HepG2 (cell line): ENCODE data around the gene TMEM240. TPM values are rescaled to one million over a fixed set of nuclear protein-coding genes. Genes with fewer than 3 reads are reported as not detected.

Experiments
- ATAC-seq: fragments of 200-7000 bp; cut with Tn5 transposase; 3 replicates; pipeline ENCODE4 v1.9.1; 2020; ENCODE audit warnings: mild to moderate bottlenecking, moderate library complexity
- BruUV-seq: library from RNA; stranded (reverse); fragments of 400-500 nt; replicated peaks from 2 replicates; lab custom pipeline; 2021; lab: Mats Ljungman, UMichigan
- CTCF ChIA-PET: fragments of 300-600 bp; formaldehyde crosslinking; extraction: SDS; loops from one replicate; lab custom pipeline; 2021; ENCODE audit warnings: low total read pairs, inconsistent platforms, low intra/inter-chr PET ratio; lab: Yijun Ruan, JAX
- POLR2A ChIA-PET: fragments of 350-600 bp; sonication (Branson Sonifier 250); formaldehyde crosslinking; loops from one replicate; lab custom pipeline; 2020; ENCODE audit warnings: antibody characterized with exemption, inconsistent platforms; lab: Yijun Ruan, JAX
- DNase-seq: peaks from one replicate; pipeline ENCODE4 v3.0.0-alpha.2; 2015; ENCODE audit warnings: low spot score
- FAIRE-seq: peaks from 3 replicates; lab custom pipeline; 2011; peaks lifted over from hg19 to GRCh38; lab: Jason Lieb, UNC
- H2AFZ ChIP-seq: one replicate; pipeline ENCODE4 v1.6.1; 2011; ENCODE audit warnings: low read length, inconsistent platforms
- H3K27ac ChIP-seq: fragments of 300-600 bp; 3 replicates; pipeline ENCODE4 v1.8.0; 2011; ENCODE audit warnings: mixed run types, mild to moderate bottlenecking, mixed read lengths, low read length, inconsistent platforms; ENCODE audit not compliant: insufficient read depth; ENCODE audit errors: extremely low read length
- H3K27me3 ChIP-seq, 2 experiments: fragments of 200-600 bp in 1 of 2; 2 replicates in 1 of 2; 3 replicates in 1 of 2; pipeline versions ENCODE4 v1.6.0 to v1.8.0; 2011; ENCODE audit warnings: low read length in 2 of 2, mild to moderate bottlenecking in 2 of 2, moderate library complexity in 2 of 2, inconsistent platforms in 1 of 2; ENCODE audit not compliant: insufficient read depth in 2 of 2, control insufficient read depth in 1 of 2
- H3K36me3 ChIP-seq, 2 experiments: fragments of 200-600 bp in 1 of 2; replicated peaks in 1 of 2; 2 replicates in 1 of 2; 3 replicates in 1 of 2; pipeline versions ENCODE4 v1.5.1 to v1.8.0; 2011; ENCODE audit warnings: low read length in 2 of 2, inconsistent platforms in 1 of 2; ENCODE audit not compliant: insufficient read depth in 2 of 2, control insufficient read depth in 1 of 2
- H3K4me1 ChIP-seq: 2 replicates; pipeline ENCODE4 v1.5.1; 2012; ENCODE audit warnings: low read length, inconsistent platforms; ENCODE audit not compliant: insufficient read depth
- H3K4me2 ChIP-seq: 2 replicates; pipeline ENCODE4 v1.6.0; 2011; ENCODE audit warnings: low read depth, low read length, inconsistent platforms
- H3K4me3 ChIP-seq, 3 experiments: fragments of 200-600 bp in 1 of 3; sonication (generic), shearing (Covaris generic) in 1 of 3; replicated peaks in 1 of 3; 2 replicates each; pipeline ENCODE4 v1.5.1; 2011 to 2016; ENCODE audit warnings: low read length in 3 of 3, inconsistent platforms in 2 of 3, low read depth in 2 of 3, mild to moderate bottlenecking in 2 of 3, control low read depth in 1 of 3, mixed read lengths in 1 of 3; ENCODE audit not compliant: insufficient read depth in 1 of 3
- H3K79me2 ChIP-seq: one replicate; pipeline ENCODE4 v1.6.1; 2011; ENCODE audit warnings: low read length, inconsistent platforms; ENCODE audit not compliant: insufficient read depth
- H3K9ac ChIP-seq: 2 replicates; pipeline ENCODE4 v1.6.0; 2011; ENCODE audit warnings: mild to moderate bottlenecking, low read depth, low read length, inconsistent platforms; ENCODE audit not compliant: insufficient read depth
- H3K9me3 ChIP-seq: 2 replicates; pipeline ENCODE4 v1.5.1; 2012; ENCODE audit warnings: mild to moderate bottlenecking, low read length
- H4K20me1 ChIP-seq: 2 replicates; pipeline ENCODE4 v1.6.0; 2011; ENCODE audit warnings: inconsistent platforms, mild to moderate bottlenecking, low read length, moderate library complexity; ENCODE audit not compliant: insufficient read depth
- AGO2 ChIP-seq: fragments of 200-400 bp; formaldehyde crosslinking; optimal IDR thresholded peaks from 2 replicates; pipeline ENCODE3; 2017; ENCODE audit warnings: mild to moderate bottlenecking, low read depth, low read length, moderate library complexity
- CEBPB ChIP-seq: IDR thresholded peaks from 2 replicates; pipeline ENCODE4 v1.6.1; 2011; ENCODE audit warnings: low read depth, low read length, improper control_type of control experiment, borderline replicate concordance
- ISL2 ChIP-seq: sonication (generic); formaldehyde crosslinking; IDR thresholded peaks from 2 replicates; pipeline ENCODE4 v1.5.0; 2020; ENCODE audit warnings: missing genetic modification reagents
- WGBS: methylation state at CpG from one replicate; pipeline ENCODE4 v1.1.6; 2017; ENCODE audit warnings: low lambda C conversion rate; 5-methylcytosine and 5-hydroxymethylcytosine counted together
- in situ Hi-C: cut with HindIII; loops from 2 replicates; pipeline ENCODE4 v1.10.0; 2017; ENCODE audit warnings: low pct_unique_long_range_greater_than_20kb; ENCODE audit not compliant: extremely low pct_ligation_motif_present
- intact Hi-C: fragments of 100-400 bp; cut with micrococcal nuclease; formaldehyde crosslinking; loops from one replicate; pipeline ENCODE4 v1.10.0; 2022; ENCODE audit not compliant: unreplicated experiment
- polyA plus RNA-seq, 8 experiments: library from polyadenylated mRNA; depleted of rRNA in 3 of 8; stranded (reverse) in 7 of 8; unstranded in 1 of 8; fragments of >200 nt; fragmentation: Illumina TruSeq in 4 of 8; extraction: Trizol in 4 of 8; gene quantifications; 2 replicates each; pipeline versions ENCODE4 v1.2.1 to v1.2.3, GENCODE V29; 2011 to 2016; ENCODE audit warnings: low read depth in 4 of 8, missing spikeins in 1 of 8, mixed read lengths in 1 of 8; ENCODE audit not compliant: insufficient read depth in 1 of 8
- total RNA-seq, 5 experiments: library from RNA; depleted of rRNA; stranded (reverse); fragments of >200 nt; fragmentation: Illumina TruSeq; extraction: Trizol; gene quantifications; 2 replicates each; pipeline ENCODE4 v1.2.3, GENCODE V29; 2016; ENCODE audit warnings: low read depth in 1 of 5

TMEM240 gene
- total and polyA plus RNA-seq, 2 of the 13 experiments (the other 11 are each of a cell fraction or from before 2014, with no cell fraction given): 0.17 TPM; not detected in 1

- no peaks in the 10 kb centered on the region; a peak in 1 of 5 replicates for H3K27me3 ChIP-seq
- BruUV-seq: no TSS peak
- no peak overlapping the region for H3K27ac ChIP-seq
- H3K4me2 ChIP-seq: no peak overlapping the region
- in situ Hi-C loops: no loop called here
- no peak for FAIRE-seq
- H3K4me1 ChIP-seq: no peaks in the 10 kb centered on the region
- H3K9ac ChIP-seq: no peak overlapping the region
- DNase-seq: no peak
- no peak overlapping the region for H3K4me3 ChIP-seq
- no peak for ATAC-seq
- POLR2A ChIA-PET: no interaction called here
- WGBS: 98% methylated on average over 9 of the region's 19 CpGs
- CTCF ChIA-PET: no interaction called here
- no peaks in the 10 kb centered on the region for H3K9me3 ChIP-seq
- TF ChIP-seq CEBPB: no peak
- TF ChIP-seq AGO2: peak; percentile 24
- TF ChIP-seq, all 625 proteins: peak for 1
- Histone ChIP-seq H3K36me3 (peaks cover 21 to 42% of the 10 kb centered on the region in 2 experiments; a peak in 4 of 5 replicates), H2AFZ (no peak overlapping the region), H3K79me2 (no peaks in the 10 kb centered on the region), H4K20me1 (no peaks in the 10 kb centered on the region)
- intact Hi-C loops: no loop called here
Observed at GRCh38 chr1:1489861-1490260, 50.6 kb downstream of the TMEM240 start.

GRCh38 chr1:1489231-1489630 lies 51.2 kb downstream of the TMEM240 start:
- no TSS peak for BruUV-seq
- whole genome bisulfite sequencing: 100% methylated on average over 2 of the region's 16 CpGs
- no peak for ATAC-seq
- no peaks in the 10 kb centered on the region for H3K4me1 ChIP-seq
- no peak overlapping the region for H3K27ac ChIP-seq
- H3K27me3 ChIP-seq: no peaks in the 10 kb centered on the region; a peak in 1 of 5 replicates
- H3K4me3 ChIP-seq: no peak overlapping the region
- POLR2A ChIA-PET: no interaction called here
- H3K36me3 ChIP-seq: peaks cover 22 to 46% of the 10 kb centered on the region in 2 experiments; a peak in 4 of 5 replicates
- no peaks in the 10 kb centered on the region for H4K20me1 ChIP-seq
- no peak for TF ChIP-seq ISL2 (CRISPR knock-in tag)
- TF ChIP-seq AGO2: peak; percentile 21
- H3K9me3 ChIP-seq: no peaks in the 10 kb centered on the region
- no peak for FAIRE-seq
- CTCF ChIA-PET: no interaction called here
- no peaks in the 10 kb centered on the region for H3K79me2 ChIP-seq
- no peak for DNase-seq
- in situ Hi-C loops (no loop called here), intact Hi-C loops (no loop called here)
- no peak overlapping the region for H3K4me2 ChIP-seq
- H2AFZ ChIP-seq: no peak overlapping the region
- no peak overlapping the region for H3K9ac ChIP-seq
